HG02973 (cell line): ENCODE data around the gene SH3BGRL3.

Experiments
- ATAC-seq: cut with Tn5 transposase; IDR thresholded peaks from one replicate; pipeline ENCODE4 v1.9.1; 2021; ENCODE audit warnings: moderate library complexity; ENCODE audit not compliant: unreplicated experiment

The SH3BGRL3 gene

GRCh38 chr1:26277261-26277661 lies 2.6 kb upstream of the SH3BGRL3 start:
- no peak for ATAC-seq

- no peak for ATAC-seq
Observed at GRCh38 chr1:26277719-26278118, 2.2 kb upstream of the SH3BGRL3 start.

- ATAC-seq, result no peak
Observed at GRCh38 chr1:26278303-26278702, 1.6 kb upstream of the SH3BGRL3 start.

DNA sequence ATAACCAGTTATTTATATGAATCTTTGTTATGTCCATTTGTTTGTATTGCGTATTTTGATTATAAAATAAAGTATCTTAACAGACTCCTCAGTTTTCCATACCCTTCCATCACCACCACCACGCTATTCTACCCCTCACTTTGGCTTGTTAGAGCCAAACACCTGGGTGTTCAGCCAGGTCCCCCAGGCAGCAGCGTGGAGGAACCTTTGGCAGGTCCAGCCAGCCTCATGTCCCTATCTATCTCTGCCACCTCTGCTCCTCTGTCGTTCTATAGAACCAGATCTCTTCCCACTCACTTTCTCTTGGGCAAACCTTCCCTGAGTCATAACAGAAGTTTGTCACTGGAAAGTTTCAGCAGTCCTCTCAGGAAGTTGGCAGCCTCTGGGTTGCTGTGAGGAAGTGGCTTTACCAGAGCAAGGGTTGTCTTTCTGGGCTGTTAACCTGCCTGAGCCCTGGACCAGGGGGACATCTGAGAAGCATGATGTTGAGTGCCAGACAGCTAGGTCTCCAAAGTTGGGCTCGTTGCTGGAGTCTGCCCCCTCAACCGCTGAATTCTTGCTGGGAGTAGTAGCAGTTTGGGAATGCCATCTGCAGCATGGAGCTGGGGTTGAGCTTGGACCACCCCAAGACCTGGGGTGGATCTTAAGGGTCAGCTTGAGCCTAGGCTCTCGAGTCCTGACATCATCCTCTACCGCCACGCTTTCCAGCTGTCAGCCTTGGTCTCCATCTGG lies 996 bp upstream of the SH3BGRL3 start:
- no peak for ATAC-seq

DNA sequence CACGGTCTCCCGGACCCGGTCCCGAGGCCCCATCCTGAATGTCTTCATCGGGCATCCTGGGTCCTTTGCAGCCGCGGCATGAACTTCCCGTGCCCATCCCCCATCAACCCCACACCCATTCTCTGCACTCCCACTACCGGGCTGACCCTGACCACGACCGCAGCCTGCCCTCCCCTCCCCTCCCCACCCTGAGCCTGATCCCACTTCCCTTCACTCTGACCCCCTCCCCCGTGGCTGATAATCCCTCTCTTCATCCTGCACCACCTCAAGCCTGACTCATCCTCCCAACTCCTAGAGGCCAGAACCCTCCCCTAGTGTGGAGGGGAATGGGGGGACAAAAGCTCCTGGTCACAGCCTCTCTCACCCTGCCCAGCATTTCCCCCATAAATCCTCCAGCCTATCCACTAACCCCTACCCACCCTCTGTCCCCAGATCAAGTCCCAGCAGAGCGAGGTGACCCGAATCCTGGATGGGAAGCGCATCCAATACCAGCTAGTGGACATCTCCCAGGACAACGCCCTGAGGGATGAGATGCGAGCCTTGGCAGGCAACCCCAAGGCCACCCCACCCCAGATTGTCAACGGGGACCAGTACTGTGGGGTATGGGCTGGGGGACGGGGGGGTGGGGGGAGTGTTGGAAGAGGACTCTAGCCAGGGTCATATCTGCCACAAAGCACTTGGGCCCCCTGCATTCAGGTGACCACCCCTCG lies 602 bp downstream of the SH3BGRL3 start:
- no peak for ATAC-seq

DNA sequence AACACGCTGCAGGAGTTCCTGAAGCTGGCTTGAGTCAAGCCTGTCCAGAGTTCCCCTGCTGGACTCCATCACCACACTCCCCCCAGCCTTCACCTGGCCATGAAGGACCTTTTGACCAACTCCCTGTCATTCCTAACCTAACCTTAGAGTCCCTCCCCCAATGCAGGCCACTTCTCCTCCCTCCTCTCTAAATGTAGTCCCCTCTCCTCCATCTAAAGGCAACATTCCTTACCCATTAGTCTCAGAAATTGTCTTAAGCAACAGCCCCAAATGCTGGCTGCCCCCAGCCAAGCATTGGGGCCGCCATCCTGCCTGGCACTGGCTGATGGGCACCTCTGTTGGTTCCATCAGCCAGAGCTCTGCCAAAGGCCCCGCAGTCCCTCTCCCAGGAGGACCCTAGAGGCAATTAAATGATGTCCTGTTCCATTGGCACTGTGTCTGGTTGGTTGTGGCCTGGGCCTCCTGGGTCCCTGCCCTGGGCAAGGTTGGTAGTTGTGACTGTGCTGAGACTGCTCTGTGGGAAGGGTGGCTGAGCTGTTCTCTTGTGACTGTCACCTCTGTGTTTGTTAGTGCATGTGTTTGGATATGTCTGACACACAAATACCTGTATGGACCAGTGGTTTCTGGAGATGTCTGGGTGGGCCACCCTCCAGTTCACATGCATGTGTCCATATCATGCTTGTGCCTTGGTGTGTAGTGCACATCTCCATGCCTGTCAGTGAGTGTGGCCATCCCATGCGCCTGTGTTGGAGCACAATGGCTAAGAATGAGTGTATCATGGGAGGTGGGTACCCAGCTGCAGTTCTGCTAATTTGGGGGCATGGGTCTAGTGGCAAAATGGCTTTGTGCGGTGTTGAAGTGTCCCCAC lies 1.4 kb downstream of the SH3BGRL3 start:
- no peak for ATAC-seq

- ATAC-seq, result no peak
Observed at GRCh38 chr1:26281971-26282370, 2.1 kb downstream of the SH3BGRL3 start.

GRCh38 chr1:26282401-26282918 lies 2.6 kb downstream of the SH3BGRL3 start:
- ATAC-seq, result no peak

- ATAC-seq, result no peak
Observed at GRCh38 chr1:26283279-26283853, 3.5 kb downstream of the SH3BGRL3 start.

DNA sequence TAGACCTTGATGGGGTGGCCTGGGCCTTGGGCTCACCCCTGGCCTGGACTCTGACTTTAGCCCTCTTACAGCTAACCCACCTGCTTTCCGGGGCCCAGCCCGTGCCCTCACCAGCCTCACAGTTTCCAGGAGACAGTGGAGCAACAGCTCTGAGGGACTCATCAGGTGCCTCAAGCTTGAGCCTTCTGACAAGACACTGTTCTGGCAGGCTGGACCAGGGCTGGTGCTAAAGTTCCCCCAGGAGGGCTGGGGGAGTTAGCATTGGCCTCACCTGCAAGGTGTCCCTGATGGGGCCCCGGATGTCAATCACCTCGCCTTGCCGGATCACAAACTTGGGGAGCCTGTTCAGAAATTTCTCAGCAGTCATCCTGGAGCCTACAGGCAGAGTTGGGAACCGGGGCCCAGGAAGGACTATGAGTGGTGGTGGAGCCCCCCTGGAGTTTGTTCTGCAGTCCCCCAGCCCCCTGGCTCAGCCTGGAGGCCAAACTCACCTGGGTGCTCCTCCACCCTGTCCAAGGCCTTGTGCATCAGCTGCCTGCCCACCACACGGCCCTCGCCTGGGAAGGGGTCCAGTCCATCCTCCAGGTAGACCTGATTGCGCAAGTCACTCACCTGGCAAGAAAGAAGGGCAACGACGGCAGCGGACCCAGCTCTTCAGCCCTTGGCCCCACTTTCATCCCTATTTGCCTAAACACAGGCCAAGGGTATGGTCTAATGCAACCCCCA lies 4.1 kb downstream of the SH3BGRL3 start:
- no peak for ATAC-seq

- ATAC-seq, result no peak
Observed at GRCh38 chr1:26284597-26285347, 4.9 kb downstream of the SH3BGRL3 start.

GRCh38 chr1:26285366-26286063 lies 5.6 kb downstream of the SH3BGRL3 start:
- no peak for ATAC-seq

DNA sequence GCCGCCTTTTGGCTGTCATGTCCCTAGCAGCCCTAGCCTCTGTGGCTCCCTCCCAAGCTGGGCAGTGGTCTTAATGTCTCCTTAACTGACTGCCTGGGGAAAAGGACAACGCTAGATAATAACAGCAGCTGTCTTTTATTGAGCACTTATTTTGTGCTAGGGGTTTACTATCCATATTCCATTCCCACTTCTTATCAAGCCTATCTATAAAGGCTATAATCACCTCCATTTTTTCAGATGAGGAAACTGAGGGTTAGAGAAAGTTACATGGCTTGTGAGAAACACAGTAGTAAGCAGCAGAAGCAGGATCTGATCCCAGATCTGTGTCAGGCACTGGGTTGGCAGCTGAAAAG lies 6.2 kb downstream of the SH3BGRL3 start:
- no peak for ATAC-seq

- no peak for ATAC-seq
Observed at GRCh38 chr1:26287033-26287711, 7.3 kb downstream of the SH3BGRL3 start.

DNA sequence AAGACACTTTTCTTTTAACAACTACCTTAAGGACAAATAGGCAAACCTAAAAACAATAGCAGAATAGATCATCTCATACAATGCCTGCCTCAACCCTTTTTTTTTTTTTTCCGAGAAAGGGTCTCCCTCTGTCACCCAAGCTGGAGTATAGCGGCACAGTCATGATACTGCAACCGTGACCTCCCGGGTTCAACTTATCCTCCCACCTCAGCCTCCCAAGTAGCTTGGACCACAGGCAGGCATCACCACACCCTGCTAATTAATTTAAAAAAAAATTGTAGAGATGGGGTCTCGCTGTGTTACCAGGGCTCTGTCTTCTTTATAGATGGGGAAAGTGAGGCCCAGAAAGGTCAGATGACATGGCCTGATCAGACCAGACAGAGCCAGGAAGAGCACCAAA lies 7.9 kb downstream of the SH3BGRL3 start:
- ATAC-seq, result no peak

GRCh38 chr1:26288311-26288941 lies 8.5 kb downstream of the SH3BGRL3 start:
- ATAC-seq, result no peak

DNA sequence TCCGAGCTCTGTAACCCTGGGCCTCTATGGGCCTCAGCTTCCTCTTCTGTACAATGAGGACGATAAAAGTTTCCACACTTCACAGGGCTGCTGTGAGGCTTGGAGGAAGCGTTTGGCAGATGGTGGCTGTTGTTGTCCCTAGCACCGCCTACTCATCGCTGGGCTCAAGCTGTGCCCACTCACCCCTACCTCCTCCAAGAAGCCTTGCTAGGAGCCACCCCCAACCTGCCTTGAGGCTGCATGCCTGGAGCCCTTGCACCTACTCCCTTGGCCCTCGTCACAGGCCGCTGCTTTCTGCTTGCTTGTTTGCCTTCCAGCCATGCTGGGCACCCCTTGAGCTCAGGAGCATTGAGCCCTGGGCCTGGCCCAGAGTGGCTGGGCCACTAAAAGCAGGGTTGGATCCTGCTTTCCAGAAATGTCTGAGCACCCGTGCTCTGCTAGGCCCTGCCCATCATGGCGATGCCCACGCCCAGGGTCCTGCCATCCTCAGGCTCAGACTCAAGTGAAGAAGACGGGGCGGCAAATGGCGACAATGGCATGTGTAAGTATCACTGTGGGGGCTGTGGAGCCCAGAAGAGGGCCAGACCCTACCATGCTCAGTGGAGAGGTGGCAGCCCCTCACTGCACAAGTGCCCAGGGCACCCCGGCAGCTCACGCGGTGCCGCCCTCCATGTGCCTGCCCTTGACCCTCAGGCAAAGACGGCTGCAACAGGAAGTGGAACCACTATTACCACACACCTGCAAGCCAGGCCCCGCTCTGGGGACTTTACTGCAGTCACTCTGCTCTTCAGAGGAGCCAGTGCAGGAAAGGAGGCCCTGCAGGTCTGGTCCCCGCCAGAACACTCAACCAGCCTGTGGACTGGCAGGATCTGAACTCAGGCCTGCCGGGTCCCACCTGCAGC lies 9.5 kb downstream of the SH3BGRL3 start:
- no peak for ATAC-seq
